ENCODE measurements around the gene ADORA3.

- TF ChIP-seq REST (IDR thresholded peaks at IDR 0.05; ENCODE audit: insufficient read depth in 1 of 2, low read depth in 2 of 2, low read length in 1 of 2) = no peak
- TF ChIP-seq CTCF (IDR thresholded peaks at IDR 0.05) = no peak
- TF ChIP-seq SIN3A (IDR thresholded peaks at IDR 0.05; ENCODE audit: borderline replicate concordance, insufficient read depth, low read depth, low read length) = no peak
- no peak for TF ChIP-seq POLR2AphosphoS5 (IDR thresholded peaks at IDR 0.05; ENCODE audit: low read depth, low read length)
Measured at GRCh38 chr1:111476761-111477309, 26.6 kb downstream of the ADORA3 start.

Data from Panc1 (cell line).